K562 (cell line): ENCODE results near the gene ACR. TPM values are rescaled to one million over a fixed set of nuclear protein-coding genes. Genes with fewer than 3 reads are reported as not detected.

Source experiments
- ATAC-seq: fragments of 200-7000 bp; cut with Tn5 transposase; 3 replicates; pipeline ENCODE4 v1.9.1; 2020; ENCODE audit warnings: moderate library complexity
- BruUV-seq: library from RNA; stranded (reverse); fragments of 400-500 nt; replicated peaks from 2 replicates; lab custom pipeline; 2021; lab: Mats Ljungman, UMichigan
- CTCF ChIA-PET: fragments of 300-600 bp; formaldehyde crosslinking; extraction: SDS; loops from one replicate; lab custom pipeline; 2021; ENCODE audit warnings: low intra/inter-chr PET ratio; lab: Yijun Ruan, JAX
- POLR2A ChIA-PET: fragments of 300-600, 350-650 bp; sonication (Branson Sonifier 250); formaldehyde crosslinking; extraction: SDS; loops from one replicate; lab custom pipeline; 2021; ENCODE audit warnings: antibody characterized with exemption, inconsistent platforms; lab: Yijun Ruan, JAX
- DNase-seq, 4 experiments: peaks; one replicate each; pipeline versions ENCODE4 v3.0.0 to v3.0.0-alpha.2; 2011 to 2018; ENCODE audit warnings: low spot score in 3 of 4, mixed read lengths in 3 of 4; ENCODE audit errors: extremely low read depth in 1 of 4
- FAIRE-seq: peaks from 2 replicates; lab custom pipeline; 2011; peaks lifted over from hg19 to GRCh38; lab: Jason Lieb, UNC
- H2AFZ ChIP-seq: 2 replicates; pipeline ENCODE4 v1.6.0; 2011; ENCODE audit warnings: low read depth, low read length, control low read depth, inconsistent platforms
- H3K27ac ChIP-seq: fragments of 200-600 bp; 3 replicates; pipeline ENCODE4 v1.8.0; 2011; ENCODE audit warnings: low read depth, mild to moderate bottlenecking, control low read depth, inconsistent platforms, low read length, moderate library complexity, mixed read lengths; ENCODE audit errors: extremely low read depth
- H3K27me3 ChIP-seq, 2 experiments: fragments of 300-600 bp in 1 of 2; 2 replicates in 1 of 2; 3 replicates in 1 of 2; pipeline versions ENCODE4 v1.6.0 to v1.8.0; 2011; ENCODE audit warnings: inconsistent platforms in 2 of 2, low read length in 2 of 2, mild to moderate bottlenecking in 1 of 2, mixed read lengths in 1 of 2, moderate library complexity in 1 of 2; ENCODE audit not compliant: control insufficient read depth in 2 of 2, insufficient read depth in 2 of 2
- H3K36me3 ChIP-seq: fragments of 300-600 bp; 3 replicates; pipeline ENCODE4 v1.8.0; 2011; ENCODE audit warnings: mild to moderate bottlenecking, low read length, inconsistent platforms; ENCODE audit not compliant: control insufficient read depth, insufficient read depth
- H3K4me1 ChIP-seq, 2 experiments: fragments of 200-600 bp in 1 of 2; replicated peaks in 1 of 2; 2 replicates in 1 of 2; 3 replicates in 1 of 2; pipeline versions ENCODE4 v1.5.1 to v1.8.0; 2011; ENCODE audit warnings: inconsistent platforms in 2 of 2, low read length in 2 of 2, mild to moderate bottlenecking in 1 of 2, mixed read lengths in 1 of 2, moderate library complexity in 1 of 2; ENCODE audit not compliant: control insufficient read depth in 2 of 2, insufficient read depth in 2 of 2
- H3K4me2 ChIP-seq: 2 replicates; pipeline ENCODE4 v1.6.1; 2011; ENCODE audit warnings: low read length, control low read depth, inconsistent platforms, mixed read lengths; ENCODE audit not compliant: insufficient read depth
- H3K4me3 ChIP-seq: fragments of 200-600 bp; sonication (generic), shearing (Covaris generic); 2 replicates; pipeline ENCODE4 v1.5.1; 2016; ENCODE audit warnings: control low read depth, inconsistent platforms
- H3K79me2 ChIP-seq: fragments of 200-600 bp; 3 replicates; pipeline ENCODE4 v1.8.0; 2011; ENCODE audit warnings: low read length, inconsistent platforms; ENCODE audit not compliant: control insufficient read depth, insufficient read depth
- H3K9ac ChIP-seq, 2 experiments: 2 replicates each; pipeline versions ENCODE4 v1.6.0 to v1.6.1; 2011; ENCODE audit warnings: low read depth in 2 of 2, low read length in 2 of 2, control low read depth in 1 of 2, inconsistent platforms in 1 of 2, mild to moderate bottlenecking in 1 of 2, mixed read lengths in 1 of 2; ENCODE audit not compliant: insufficient read depth in 1 of 2
- H3K9me1 ChIP-seq: one replicate; pipeline ENCODE4 v1.6.0; 2011; ENCODE audit warnings: inconsistent platforms, mild to moderate bottlenecking, low read length, moderate library complexity; ENCODE audit not compliant: control insufficient read depth, insufficient read depth
- H3K9me3 ChIP-seq: replicated peaks from 2 replicates; pipeline ENCODE4 v1.5.1; 2011; ENCODE audit warnings: low read depth, low read length, inconsistent platforms; ENCODE audit not compliant: control insufficient read depth, insufficient read depth
- H4K20me1 ChIP-seq: replicated peaks from 2 replicates; pipeline ENCODE4 v1.6.1; 2011; ENCODE audit warnings: low read length, inconsistent platforms, mixed read lengths; ENCODE audit not compliant: control insufficient read depth, insufficient read depth
- DIDO1 ChIP-seq: fragments of 450-650 bp; IDR thresholded peaks from 2 replicates; pipeline ENCODE4 v1.6.1; 2016; ENCODE audit warnings: low read depth, missing biosample characterization, missing genetic modification characterization
- PHF8 ChIP-seq: fragments of 200-600 bp; sonication (generic); IDR thresholded peaks from 2 replicates; pipeline ENCODE4 v1.6.1; 2012; ENCODE audit warnings: mixed run types, mild to moderate bottlenecking, inconsistent platforms, low read length, moderate library complexity, borderline replicate concordance
- STAG1 ChIP-seq: sonication (generic); formaldehyde crosslinking; IDR thresholded peaks from 2 replicates; pipeline ENCODE4 v1.5.0; 2020; ENCODE audit warnings: missing genetic modification reagents, borderline replicate concordance
- TRIM25 ChIP-seq: fragments of 450-650 bp; IDR thresholded peaks from 2 replicates; pipeline ENCODE4 v1.7.0; 2016; ENCODE audit warnings: borderline replicate concordance
- U2AF2 ChIP-seq: fragments of 200-400 bp; formaldehyde crosslinking; optimal IDR thresholded peaks from 2 replicates; pipeline ENCODE3; 2017; ENCODE audit warnings: low read depth, mild to moderate bottlenecking, low read length
- ZNF436 ChIP-seq: fragments of 250-450, 450-650 bp; sonication (Bioruptor Pico); formaldehyde crosslinking; IDR thresholded peaks from 2 replicates; pipeline ENCODE4 v1.7.0; 2020; ENCODE audit warnings: mild to moderate bottlenecking
- ZZZ3 ChIP-seq: fragments of 450-650 bp; IDR thresholded peaks from 2 replicates; pipeline ENCODE4 v1.6.1; 2016; ENCODE audit warnings: antibody characterized with exemption, mild to moderate bottlenecking, moderate library complexity
- whole genome bisulfite sequencing: fragments of 100-300 bp; shearing (Covaris generic); methylation state at CpG from one replicate; pipeline ENCODE4 v1.1.6; 2016; ENCODE audit warnings: low coverage, mixed read lengths; ENCODE audit not compliant: insufficient coverage; ENCODE audit errors: missing lambda C conversion rate; 5-methylcytosine and 5-hydroxymethylcytosine counted together
- in situ Hi-C: fragments of 300-500 bp; cut with MboI; formaldehyde crosslinking; loops from 4 replicates; pipeline ENCODE4 v1.15.0; 2018; ENCODE audit warnings: inconsistent platforms, mixed read lengths
- intact Hi-C: fragments of 100-400 bp; cut with micrococcal nuclease; formaldehyde crosslinking; loops from 2 replicates; pipeline ENCODE4 v1.14.2; 2022
- polyA plus RNA-seq, 8 experiments: library from polyadenylated mRNA; depleted of rRNA in 4 of 8; stranded (reverse) in 5 of 8; unstranded in 3 of 8; fragments of >200 nt; fragmentation: Nextera tagmentation in 2 of 8; fragmentation: Illumina TruSeq in 1 of 8; extraction: Ambion mirVana in 2 of 8; extraction: Trizol in 1 of 8; gene quantifications; 2 replicates each; pipeline versions ENCODE4 v1.2.1 to v1.2.3, GENCODE V29; 2011 to 2014; ENCODE audit warnings: inconsistent platforms in 1 of 8, missing spikeins in 1 of 8
- total RNA-seq, 7 experiments: library from RNA; depleted of rRNA in 6 of 7; stranded (reverse); fragments of >200 nt in 6 of 7; fragmentation: Illumina TruSeq in 2 of 7; extraction: Trizol in 2 of 7; gene quantifications; 2 replicates each; pipeline versions ENCODE4 v1.2.1 to v1.2.3, GENCODE V29; 2011 to 2021; ENCODE audit warnings: low replicate concordance in 1 of 7
- TF ChIP-seq, protein P1 (sequence below): fragments of 200-400 bp; formaldehyde crosslinking; IDR thresholded peaks from 2 replicates; pipeline ENCODE4 v1.6.1; 2017; ENCODE audit warnings: mild to moderate bottlenecking, low read depth, low read length, moderate library complexity

Gene ACR
- total and polyA plus RNA-seq, 9 of the 15 experiments (the other 6 are each of a cell fraction or from before 2014, with no cell fraction given): not detected

DNA sequence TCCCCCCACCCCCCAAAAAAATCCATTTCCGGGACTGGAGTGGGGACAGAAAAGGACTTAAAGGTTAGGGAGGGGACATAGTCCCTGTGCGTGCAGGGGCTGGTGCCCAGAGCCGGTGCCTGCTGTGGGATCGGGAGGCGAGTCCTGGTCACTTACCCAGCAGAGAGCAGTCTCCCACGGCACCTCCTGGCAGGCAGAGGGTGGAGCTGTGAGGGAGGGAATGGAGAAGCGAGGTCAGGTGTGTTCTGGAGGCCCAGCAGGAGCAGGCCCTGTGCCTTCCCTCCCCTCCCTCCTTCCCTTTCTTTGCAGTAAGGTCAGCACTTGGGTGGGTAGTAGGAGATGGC is 37.0 kb upstream of the ACR start (continued):
- TF ChIP-seq TRIM25 (no peak), PHF8 (no peak), ZZZ3 (no peak)

DNA sequence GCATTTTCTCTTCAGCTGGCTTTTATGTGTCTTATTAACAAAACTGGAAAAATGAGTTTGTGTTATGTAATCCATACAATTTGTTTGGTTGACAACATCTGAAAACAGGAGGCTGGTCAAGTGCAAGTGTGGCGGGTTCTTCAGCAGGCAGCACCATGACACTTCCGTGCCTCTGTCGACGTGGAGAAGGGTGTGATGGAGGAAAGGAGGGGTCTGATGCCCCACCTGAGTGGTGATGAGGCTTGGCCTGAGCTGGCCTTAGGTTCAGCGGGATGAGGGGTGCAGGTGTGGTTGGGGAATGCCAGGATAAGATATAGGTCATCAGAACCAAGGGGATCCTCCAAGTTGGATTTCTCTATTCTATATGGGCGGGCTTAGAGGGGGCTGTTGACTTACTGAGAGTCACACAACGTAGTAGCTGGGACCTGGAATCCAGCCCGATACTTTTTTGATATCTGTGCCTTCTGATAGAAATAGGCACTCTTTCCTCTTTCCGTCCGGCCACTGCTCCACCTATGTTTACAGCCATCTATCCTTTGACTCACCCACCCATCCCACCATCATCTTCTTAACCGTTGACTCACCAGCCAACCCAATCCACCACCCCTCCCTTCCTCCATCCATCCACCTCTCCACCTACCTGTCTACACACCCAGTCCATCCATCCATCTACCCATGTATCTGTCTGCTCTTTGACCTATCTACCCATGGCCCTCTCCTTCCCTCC is 36.4 kb upstream of the ACR start:
- TF ChIP-seq U2AF2: no peak
- TF ChIP-seq DIDO1 (tag): no peak
- TF ChIP-seq STAG1 (CRISPR knock-in tag): no peak
- TF ChIP-seq, protein P1, sequence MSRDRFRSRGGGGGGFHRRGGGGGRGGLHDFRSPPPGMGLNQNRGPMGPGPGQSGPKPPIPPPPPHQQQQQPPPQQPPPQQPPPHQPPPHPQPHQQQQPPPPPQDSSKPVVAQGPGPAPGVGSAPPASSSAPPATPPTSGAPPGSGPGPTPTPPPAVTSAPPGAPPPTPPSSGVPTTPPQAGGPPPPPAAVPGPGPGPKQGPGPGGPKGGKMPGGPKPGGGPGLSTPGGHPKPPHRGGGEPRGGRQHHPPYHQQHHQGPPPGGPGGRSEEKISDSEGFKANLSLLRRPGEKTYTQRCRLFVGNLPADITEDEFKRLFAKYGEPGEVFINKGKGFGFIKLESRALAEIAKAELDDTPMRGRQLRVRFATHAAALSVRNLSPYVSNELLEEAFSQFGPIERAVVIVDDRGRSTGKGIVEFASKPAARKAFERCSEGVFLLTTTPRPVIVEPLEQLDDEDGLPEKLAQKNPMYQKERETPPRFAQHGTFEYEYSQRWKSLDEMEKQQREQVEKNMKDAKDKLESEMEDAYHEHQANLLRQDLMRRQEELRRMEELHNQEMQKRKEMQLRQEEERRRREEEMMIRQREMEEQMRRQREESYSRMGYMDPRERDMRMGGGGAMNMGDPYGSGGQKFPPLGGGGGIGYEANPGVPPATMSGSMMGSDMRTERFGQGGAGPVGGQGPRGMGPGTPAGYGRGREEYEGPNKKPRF: no peak
- TF ChIP-seq ZNF436 (CRISPR knock-in tag): no peak
- Histone ChIP-seq H3K79me2 (no peaks in the 10 kb centered on the region), H3K4me3 (no peak overlapping the region), H3K27ac (no peak overlapping the region), H3K9ac (no peak overlapping the region), H4K20me1 (no peaks in the 10 kb centered on the region), H3K27me3 (peaks cover 0 to 31% of the 10 kb centered on the region in 2 experiments; a peak in 3 of 5 replicates), H3K4me2 (no peak overlapping the region), H2AFZ (no peak overlapping the region), H3K4me1 (peaks cover 0 to 34% of the 10 kb centered on the region in 2 experiments; a peak in 2 of 5 replicates), H3K9me3 (no peaks in the 10 kb centered on the region), H3K36me3 (no peaks in the 10 kb centered on the region), H3K9me1 (no peaks in the 10 kb centered on the region)
- ATAC-seq: no peak
- FAIRE-seq: no peak
- intact Hi-C loops (no loop called here), in situ Hi-C loops (no loop called here)
- no TSS peak for BruUV-seq
- WGBS: 14% methylated on average over 11 of the region's 11 CpGs
- no peak for DNase-seq
- ChIA-PET CTCF (no interaction called here), POLR2A (no interaction called here)
